CD4-positive, alpha-beta T cell treated with Interleukin-1 beta for 1 hour (primary cell): ENCODE results near the gene JAKMIP1.

Experiments
- DNase-seq, 2 donors: peaks; one replicate each; pipeline ENCODE4 v3.0.0-alpha.2; 2020 to 2022

Gene JAKMIP1

DNA sequence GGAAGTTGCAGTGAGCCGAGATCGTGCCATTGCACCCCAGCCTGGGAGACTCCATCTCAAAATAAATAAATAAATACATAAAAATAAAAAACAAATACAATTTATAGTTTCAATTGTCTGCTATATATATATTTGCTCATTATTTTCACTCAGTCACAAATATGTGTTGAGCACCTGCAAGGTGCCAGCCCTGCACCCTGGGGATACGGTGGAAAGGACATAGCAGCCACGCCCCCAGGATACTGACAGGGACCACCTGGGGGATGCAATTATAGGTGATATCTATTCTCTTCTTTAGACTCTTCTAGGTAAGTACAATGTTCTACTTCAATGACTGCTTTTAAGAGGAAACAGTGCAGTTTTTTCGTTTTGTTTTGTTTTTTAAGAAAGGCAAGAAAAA lies 85.0 kb downstream of the JAKMIP1 start:
- no peak for DNase-seq

GRCh38 chr4:6114601-6115000 lies 85.7 kb downstream of the JAKMIP1 start:
- no peak for DNase-seq

- DNase-seq, result no peak
These were observed 86.2 kb downstream of the JAKMIP1 start for GRCh38 chr4:6114181-6114580.

- no peak for DNase-seq
These were observed 86.7 kb downstream of the JAKMIP1 start for GRCh38 chr4:6113641-6114040.

GRCh38 chr4:6112606-6113290 lies 87.6 kb downstream of the JAKMIP1 start:
- DNase-seq, result no peak

GRCh38 chr4:6111354-6111960 lies 88.9 kb downstream of the JAKMIP1 start:
- no peak for DNase-seq

GRCh38 chr4:6110681-6111353 lies 89.5 kb downstream of the JAKMIP1 start:
- no peak for DNase-seq

DNA sequence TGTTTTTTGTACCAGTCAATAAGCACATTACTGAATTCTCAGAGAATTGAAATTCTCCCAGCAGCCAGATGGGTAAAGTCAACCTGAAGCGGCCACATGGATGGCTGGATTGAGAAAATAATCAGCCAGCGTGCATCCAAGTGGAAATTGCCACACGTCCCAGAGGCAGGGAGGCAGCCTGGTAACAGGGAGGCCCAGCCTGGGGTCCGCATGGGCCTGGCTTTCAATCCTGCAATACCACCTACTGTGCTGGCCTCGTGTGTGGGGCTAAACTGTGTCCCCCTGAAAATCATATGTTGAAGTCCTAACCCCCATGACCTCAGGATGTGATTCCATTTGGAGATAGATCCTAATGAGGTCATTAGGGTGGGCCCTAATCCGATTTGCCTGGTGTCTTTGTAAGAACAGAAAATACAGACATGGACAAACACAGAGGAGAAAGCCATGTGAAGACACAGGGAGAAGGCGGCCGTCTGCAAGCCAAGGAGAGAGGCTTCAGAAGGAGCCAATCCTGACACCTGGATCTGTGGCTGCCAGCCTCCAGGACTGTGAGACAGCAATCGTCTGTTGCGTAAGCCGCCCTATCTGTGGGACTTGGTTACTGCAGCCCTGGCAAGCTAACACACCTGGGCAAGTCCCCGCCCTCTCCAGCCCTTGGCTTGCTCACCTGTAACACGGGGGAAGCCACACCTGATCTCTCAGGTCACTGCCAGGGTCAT lies 90.3 kb downstream of the JAKMIP1 start:
- DNase-seq, result no peak

DNA sequence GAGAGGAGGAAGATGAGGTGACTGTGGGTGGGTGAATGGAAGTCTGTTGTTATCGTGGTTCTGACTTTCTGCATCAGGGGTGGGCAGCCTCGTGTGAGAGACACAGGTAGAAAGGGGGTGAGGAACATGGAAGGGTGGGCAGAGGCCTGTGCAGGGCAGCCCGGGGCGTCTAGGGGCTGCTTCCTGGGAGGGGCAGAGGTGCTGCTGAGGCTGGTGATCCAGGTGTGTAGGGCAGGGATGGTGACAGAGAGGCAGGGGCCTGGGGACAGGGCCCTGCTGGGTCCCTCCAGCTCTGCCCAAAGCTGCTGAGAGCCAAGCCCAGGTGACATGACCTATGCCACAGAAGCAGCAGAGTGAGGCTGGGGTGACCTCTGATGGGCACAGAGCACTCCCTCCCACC lies 92.5 kb downstream of the JAKMIP1 start:
- no peak for DNase-seq

- no peak for DNase-seq
These were observed 93.1 kb downstream of the JAKMIP1 start for GRCh38 chr4:6107114-6107791.

DNA sequence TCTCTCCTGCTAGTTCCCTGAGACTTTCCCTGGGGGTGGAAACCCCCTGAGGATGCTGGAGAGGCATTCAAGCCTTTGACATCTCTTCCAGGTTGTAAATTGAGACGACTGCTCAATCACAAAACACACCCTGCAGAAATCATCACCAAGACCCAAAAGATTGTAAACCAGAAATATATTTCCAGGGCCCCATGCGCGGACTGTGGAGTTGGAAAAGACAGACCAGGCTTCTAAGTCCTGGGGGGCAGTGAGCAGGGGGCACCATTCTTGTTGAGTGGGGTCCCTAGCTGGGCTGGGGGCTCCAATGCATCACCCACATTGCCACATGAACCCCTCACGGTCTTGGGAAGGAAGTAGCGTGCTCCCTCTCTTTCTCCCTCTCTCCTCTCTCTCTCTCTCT lies 94.2 kb downstream of the JAKMIP1 start:
- no peak for DNase-seq

DNA sequence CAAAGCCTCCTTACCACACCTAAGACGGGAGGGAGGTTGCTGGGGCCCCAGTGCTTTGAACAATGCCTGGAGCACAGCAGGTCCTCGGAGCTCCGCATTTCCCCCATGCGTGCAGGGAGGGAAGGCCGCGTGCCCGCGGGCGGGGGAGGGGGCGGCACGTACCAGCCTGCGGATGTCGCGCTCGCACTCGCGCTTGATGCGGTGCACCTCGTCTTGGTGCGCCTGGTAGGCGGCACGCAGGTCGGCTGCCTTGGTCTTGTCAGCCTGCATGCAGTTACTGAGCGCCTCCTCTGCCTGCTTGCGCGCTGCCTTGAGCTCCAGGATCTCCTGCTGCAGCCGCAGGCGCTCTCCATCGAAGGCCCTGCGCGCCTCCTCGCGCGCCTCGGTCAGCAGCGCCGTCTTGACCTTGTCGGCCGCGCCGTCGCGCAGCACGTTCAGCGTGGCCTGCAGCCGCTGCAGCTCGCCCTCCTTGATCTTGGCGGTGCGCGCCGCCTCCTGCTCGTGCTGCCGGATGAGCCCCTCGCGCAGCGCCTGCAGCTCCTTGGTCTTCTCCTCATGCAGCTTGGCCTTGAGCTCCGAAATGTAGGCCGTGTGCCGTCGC lies 94.9 kb downstream of the JAKMIP1 start:
- DNase-seq, result no peak

DNA sequence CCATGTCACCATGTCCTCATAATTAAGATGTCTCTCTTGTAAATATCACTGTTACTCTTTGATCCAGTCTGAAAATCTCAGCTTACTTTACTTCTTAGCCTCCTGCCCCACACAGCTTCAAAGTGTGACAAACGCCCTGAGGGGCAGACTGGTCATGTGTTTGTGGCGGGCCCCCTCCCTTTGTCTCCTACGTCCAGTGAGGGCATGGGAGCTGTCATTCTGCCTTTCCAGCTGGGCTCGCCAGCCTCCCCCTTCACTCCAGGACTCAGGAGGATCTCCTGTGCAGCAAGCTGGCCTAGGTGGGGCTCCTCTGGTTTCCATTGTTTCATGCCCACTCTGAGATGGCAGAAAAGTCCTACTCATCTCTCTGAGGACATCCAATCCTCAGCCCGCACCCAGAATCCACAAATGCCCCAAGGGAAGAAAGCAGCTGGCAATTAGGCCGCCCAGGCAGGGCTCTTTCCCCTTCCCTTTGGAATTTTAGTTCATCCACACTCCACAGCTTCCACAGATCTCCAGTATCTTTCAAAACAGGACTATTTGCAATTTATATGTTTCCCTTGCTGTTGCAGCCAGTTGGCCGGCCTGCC lies 95.7 kb downstream of the JAKMIP1 start:
- no peak for DNase-seq

DNA sequence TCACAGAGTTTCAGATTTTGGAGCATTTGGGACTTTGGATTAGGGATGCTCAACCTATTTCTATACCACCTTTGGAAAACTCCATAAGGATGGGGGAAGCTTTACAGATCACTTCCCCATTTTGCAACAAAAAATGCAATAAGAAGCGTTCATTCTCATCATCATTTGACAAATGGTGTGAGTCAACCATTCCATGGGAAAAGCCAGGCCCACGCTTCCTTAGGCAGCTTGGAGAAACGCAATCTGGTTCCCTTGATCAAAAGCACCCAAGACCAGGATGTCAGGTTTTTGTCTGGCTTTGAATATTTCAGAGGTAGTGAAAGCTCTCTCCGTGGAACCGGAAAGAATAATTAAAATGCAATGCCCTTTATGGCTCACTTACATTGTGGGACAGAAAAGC lies 102.8 kb downstream of the JAKMIP1 start:
- no peak for DNase-seq

DNA sequence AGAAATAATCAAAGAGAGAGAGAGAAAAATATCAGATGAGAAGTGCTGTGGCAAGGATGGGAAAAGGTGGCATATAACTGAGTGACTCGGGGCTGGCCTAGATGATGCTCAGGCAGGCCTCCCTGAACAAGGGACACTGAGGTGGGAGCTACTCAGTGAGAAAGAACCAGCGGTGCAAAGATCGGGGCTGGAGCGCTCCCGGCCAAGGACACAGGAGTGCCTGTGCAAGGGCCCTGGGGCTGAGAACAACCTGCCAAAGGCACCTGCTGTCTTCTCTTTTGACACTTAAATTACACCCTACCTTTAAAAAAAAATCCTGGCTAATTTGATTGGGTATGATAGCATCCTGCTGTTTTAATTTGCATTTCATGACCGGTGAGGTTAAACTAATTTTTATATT lies 104.5 kb downstream of the JAKMIP1 start:
- DNase-seq, result no peak

DNA sequence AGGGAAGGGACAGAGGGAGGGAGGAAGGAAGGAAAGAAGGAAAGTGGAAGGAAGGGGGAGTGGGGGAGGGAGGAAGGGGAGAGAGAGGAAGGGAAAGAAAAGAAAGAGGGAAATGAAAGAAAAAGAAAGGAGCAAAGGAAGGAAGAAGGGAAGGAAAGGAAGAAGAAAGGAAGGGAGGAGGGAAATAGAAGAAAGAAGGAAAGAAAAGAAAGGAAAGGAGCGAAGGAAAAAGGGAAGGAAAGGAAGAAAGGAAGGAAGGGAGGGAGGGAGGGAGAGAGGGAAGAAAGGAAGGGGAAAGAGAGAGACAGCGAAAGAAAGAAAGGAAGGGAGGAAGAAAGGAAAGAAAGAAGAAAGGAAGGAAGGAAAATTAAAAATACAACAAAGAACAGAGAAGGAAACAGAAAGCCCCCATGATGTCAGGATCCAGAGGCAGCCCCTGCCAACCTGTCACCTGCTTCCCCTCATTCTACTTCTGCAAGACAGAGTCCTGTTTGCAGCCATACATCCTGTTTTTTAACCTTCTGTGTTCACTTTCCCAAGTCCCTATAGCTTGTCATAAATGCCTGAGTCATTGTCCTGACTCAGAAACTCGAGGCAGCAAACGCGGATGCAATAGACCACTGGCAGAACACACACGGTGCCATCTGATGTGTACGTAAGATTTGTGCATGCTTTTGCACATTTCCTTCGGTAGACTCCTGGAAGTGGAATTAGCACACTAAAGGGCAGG lies 105.2 kb downstream of the JAKMIP1 start:
- DNase-seq, result no peak

DNA sequence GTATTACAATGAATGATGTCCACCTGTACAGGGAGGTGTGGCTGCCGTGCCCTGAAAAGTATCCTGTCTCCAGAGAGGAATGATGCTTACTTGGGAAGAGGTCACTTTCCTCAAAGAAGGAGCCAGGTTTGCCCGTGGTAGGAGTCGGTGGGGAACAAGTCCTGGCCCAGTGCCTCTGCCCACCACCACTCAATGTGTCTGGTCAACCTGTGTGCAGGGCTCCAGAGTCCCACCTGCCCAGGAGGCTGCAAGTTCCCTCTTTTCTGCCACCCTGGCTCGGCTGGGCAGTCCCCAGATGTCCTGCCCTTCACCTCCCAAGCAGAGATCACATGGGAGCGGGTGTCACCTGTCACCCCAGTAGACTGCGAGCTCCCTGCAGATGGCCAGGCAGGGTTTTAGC lies 106.7 kb downstream of the JAKMIP1 start:
- DNase-seq, result no peak

DNA sequence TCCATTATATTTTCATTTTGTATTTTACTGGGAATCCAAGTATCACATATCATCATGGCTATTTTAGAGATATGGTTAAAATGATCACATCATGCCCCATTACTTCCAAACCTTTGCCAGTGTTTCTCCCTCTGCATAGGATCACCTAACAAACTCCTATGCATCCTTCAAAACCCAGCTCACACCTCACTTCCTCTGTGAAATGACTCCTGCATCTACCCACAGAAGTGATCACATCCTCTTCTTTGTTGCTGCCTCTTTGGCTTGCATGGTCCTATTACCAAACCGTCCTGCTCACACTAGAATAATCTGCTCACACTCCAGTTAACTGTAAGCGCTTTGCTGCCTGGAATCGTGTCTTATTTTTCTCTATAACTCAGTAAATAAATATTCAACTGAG lies 107.4 kb downstream of the JAKMIP1 start:
- no peak for DNase-seq

DNA sequence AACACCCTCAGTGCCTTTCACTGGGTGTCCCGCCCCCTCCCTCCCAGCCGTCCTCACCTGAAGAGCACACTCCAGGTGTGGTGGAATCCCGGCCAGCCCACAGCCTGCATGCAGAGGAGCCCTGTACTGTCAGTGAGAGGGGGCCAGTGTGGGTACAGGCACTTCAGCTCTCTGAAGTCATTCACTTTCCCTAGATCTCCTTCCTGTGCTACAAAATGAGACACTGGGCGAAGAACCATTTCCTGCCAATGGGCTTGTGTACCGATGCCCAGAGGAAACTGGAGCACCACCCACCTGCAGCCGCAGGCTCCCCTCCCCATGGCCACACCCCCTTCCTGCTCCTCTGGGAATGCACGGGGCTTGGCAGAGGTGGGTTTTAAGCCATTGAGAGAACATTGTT lies 108.2 kb downstream of the JAKMIP1 start:
- no peak for DNase-seq

DNA sequence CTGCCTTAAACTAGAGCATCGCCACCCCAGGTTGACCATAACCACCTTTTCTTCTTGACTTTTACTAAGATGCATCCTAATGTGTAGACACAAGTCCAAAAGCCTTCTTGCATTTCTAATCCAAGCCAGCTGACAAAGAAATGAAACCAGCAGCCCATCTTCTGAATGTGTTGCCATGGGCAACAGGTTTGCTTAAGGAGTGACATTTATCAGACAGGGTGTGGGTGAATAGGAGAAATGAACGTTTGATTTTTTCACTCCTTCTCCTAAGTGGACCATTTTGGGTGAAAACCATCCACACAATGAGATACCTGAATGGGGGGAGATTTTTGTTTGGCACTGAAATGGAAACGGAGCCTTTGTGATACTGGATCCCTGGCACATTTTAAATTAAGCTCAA lies 109.4 kb downstream of the JAKMIP1 start:
- no peak for DNase-seq

DNA sequence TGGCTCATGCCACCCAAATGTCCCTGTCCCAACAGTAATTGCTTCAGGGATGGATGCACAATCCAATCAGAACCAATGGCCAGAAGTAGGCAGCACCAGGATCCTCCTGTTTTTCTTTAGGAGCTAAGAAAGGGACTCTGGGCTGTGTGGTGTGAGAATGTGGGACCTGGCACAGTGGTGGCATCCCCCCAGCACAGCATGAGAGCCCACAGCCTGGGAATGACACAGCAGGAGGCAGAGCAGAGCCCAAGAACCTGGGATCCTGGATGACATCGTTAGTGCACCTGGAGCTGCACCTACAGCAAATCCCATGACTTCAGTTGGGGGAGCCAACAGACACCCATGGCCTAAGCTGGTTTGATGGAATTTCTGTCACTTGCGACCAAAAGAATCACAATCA lies 111.4 kb downstream of the JAKMIP1 start:
- DNase-seq, result no peak
